Heart right ventricle (tissue), 16 donors: ENCODE measurements around the gene AREL1. TPM values are rescaled to one million over a fixed set of nuclear protein-coding genes. Genes with fewer than 3 reads are reported as not detected.

Experiments used
- ATAC-seq, 8 donors: fragments of 200-7000 bp; cut with Tn5 transposase; one replicate each; pipeline ENCODE4 v1.9.1; 2020; ENCODE audit warnings: mild to moderate bottlenecking in 8 of 8, moderate library complexity in 8 of 8, moderate number of reproducible peaks in 1 of 8
- DNase-seq, 2 donors: peaks; one replicate each; pipeline ENCODE4 v3.0.0-alpha.2; 2020
- H3K27ac ChIP-seq, 10 donors: fragments of 200-600 bp; sonication (generic) in 2 of 10; one replicate each; pipeline versions ENCODE4 v1.5.0 to v1.8.0; 2020 to 2022; ENCODE audit warnings: mild to moderate bottlenecking in 3 of 10
- H3K27me3 ChIP-seq, 7 donors: fragments of 200-600 bp; one replicate each; pipeline ENCODE4 v1.8.0; 2021 to 2022; ENCODE audit warnings: mild to moderate bottlenecking in 2 of 7
- H3K36me3 ChIP-seq, 9 donors: fragments of 200-600 bp; sonication (generic) in 1 of 9; one replicate each; pipeline versions ENCODE4 v1.5.0 to v1.8.0; 2020 to 2022; ENCODE audit warnings: mild to moderate bottlenecking in 2 of 9
- H3K4me1 ChIP-seq, 9 donors: fragments of 200-600 bp; sonication (generic) in 1 of 9; one replicate each; pipeline versions ENCODE4 v1.5.0 to v1.8.0; 2020 to 2022; ENCODE audit warnings: mild to moderate bottlenecking in 4 of 9
- H3K4me3 ChIP-seq, 10 donors: fragments of 200-600 bp; sonication (generic) in 2 of 10; one replicate each; pipeline versions ENCODE4 v1.5.0 to v1.8.0; 2020 to 2022; ENCODE audit warnings: mild to moderate bottlenecking in 7 of 10, moderate library complexity in 2 of 10
- H3K9me3 ChIP-seq, 11 donors: fragments of 200-600 bp in 10 of 11; sonication (generic) in 2 of 11; one replicate each; pipeline versions ENCODE4 v1.5.0 to v1.8.0; 2013 to 2022; ENCODE audit warnings: mild to moderate bottlenecking in 2 of 11, control low read depth in 1 of 11, moderate library complexity in 1 of 11
- WGBS, 2 donors: extraction: QIAGEN DNeasy Blood & Tissue Kit; methylation state at CpG; one replicate each; pipeline ENCODE4 v1.1.7; 2013; ENCODE audit warnings: inconsistent platforms in 1 of 2; 5-methylcytosine and 5-hydroxymethylcytosine counted together
- intact Hi-C, 10 donors: fragments of 100-400 bp; cut with DNase I; formaldehyde crosslinking; loops; one replicate each; pipeline versions ENCODE4 v1.11.1 to v1.14.2; 2022
- polyA plus RNA-seq, 2 donors: library from polyadenylated mRNA; stranded (reverse); fragments of 200-250 nt; gene quantifications; one replicate each; pipeline ENCODE4 v1.2.3, GENCODE V29; 2013
- total RNA-seq, 10 donors: library from RNA; stranded (reverse); fragmentation: NEBNext Ultra II Directional in 3 of 10; extraction: Animal tissue kit (Norgen Biotek cat#: 25700) in 3 of 10; gene quantifications; one replicate each; pipeline versions ENCODE4 v1.2.1 to v1.2.4, GENCODE V29; 2021 to 2023
- TF ChIP-seq, protein P1 (sequence below), 9 donors: fragments of 200-600 bp; sonication (generic) in 2 of 9; IDR thresholded peaks; one replicate each; pipeline versions ENCODE4 v1.5.0 to v1.8.0; 2021 to 2022; ENCODE audit warnings: antibody characterized with exemption in 9 of 9, mild to moderate bottlenecking in 5 of 9, moderate library complexity in 1 of 9
- donor health status: Arrhythmogenic right ventricular cardiomyopathy.
- donor health status: ischemic (EF 13 %, LVEDD 7.1; RV severe dilation, severe dysfunction).
- donor health status: healthy with polysubstance abuse.
- donor health status: DM: no; HTN: yes; CAD: no.
- donor health status: DM: no; HTN: no; CAD: no.
- donor health status: ischemic (EF 25% LVEDD 6.9; RV normal size, moderate dysfunction).
- donor health status: ischemic (EF 25% LVEDD 5.7; RV mildly dilated, moderate dysfunction).
- donor health status: healthy.
- donor health status: DM: yes; HTN: yes; CAD: no.
- donor health status: Ischemic cardiomyopathy.
- donor health status: ischemic (EF 35%, LVEDD 5.7; RV mildly dilated, moderate dysfunction).
- donor health status: nonischemic (EF 11% LVEDD 7.7; RV severe dilation, severe dysfunction).
- donor health status: DM: yes; HTN: yes; CAD: no.
- donor health status: PGD.
- donor health status: ischemic (EF 29% LVEDD 5.4; RV normal size, mild dysfunction).
- donor health status: nonischemic (EF 23%, LVEDD 6.1; RV moderate dilation, normal function).

The AREL1 gene
- total and polyA plus RNA-seq, 12 donors = 8.8 to 27.2 (median 20.7) TPM

DNA sequence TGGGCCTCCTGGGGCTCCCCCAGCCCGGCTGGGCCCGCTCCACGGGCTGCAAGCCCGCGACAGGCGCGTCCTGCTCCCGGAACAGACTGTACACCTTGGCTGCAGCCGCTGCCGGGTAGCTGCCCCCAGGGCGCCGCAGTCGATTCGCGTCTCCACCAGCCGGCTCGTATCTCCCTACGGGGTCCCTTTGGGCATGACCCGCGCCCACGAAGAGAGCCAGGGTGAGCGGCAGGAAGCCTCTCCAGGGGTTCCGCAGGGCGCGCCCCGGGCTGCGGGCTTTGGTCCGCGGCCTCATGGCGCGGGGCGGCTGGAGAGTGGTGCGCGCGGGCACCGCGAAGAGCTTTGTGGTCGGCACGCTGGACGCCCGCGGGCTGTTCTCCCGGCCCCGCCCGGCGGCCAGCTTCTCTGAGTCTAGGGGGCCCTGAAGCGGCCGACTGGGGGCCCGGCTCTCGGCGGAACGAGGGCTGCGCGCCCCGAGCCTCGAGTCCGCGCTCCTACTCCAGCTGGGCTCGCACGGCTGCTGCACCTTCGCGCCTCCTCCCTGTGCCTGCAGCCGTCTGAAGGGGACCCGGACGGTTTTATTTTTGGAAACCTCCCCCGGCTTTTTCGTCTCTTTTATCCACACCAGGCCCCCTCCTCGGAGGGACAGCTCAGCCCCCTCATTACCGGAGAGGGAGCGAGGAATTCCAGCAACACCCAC, 101.1 kb downstream of the AREL1 start, which contains the start of gene LTBP2:
Gene LTBP2 (minus strand): TSS at position 588 of the 700 bp plus-strand sequence. CDS start 293 bp downstream, at position 295.
- Histone ChIP-seq H3K36me3 (no peaks in the 10 kb centered on the region), H3K27ac (peak within 1 kb of the TSS; percentile 28 to 86 (median 70)), H3K9me3 (no peaks in the 10 kb centered on the region), H3K4me3 (peak within 1 kb of the TSS; percentile 47 to 86 (median 68)), H3K27me3 (peaks cover 0 to 43% (median 21%) of the 10 kb centered on the region in 7 donors), H3K4me1 (peaks cover 0 to 59% (median 15%) of the 10 kb centered on the region in 9 donors)
- no peak for DNase-seq
- peak in 7 of 8 donors; percentile 14 to 67 (median 32) for ATAC-seq
- intact Hi-C loops = loop anchor here in 4 of 10 donors (5.0 to 10.0 kb wide), 5 partner anchors 56 to 247 kb away; partner anchors contain the start of genes AREL1 (in 1 of the 4), FCF1 (in 1 of the 4), ISCA2 (in 1 of the 4) and NPC2 (in 1 of the 4)
- TF ChIP-seq, protein P1, sequence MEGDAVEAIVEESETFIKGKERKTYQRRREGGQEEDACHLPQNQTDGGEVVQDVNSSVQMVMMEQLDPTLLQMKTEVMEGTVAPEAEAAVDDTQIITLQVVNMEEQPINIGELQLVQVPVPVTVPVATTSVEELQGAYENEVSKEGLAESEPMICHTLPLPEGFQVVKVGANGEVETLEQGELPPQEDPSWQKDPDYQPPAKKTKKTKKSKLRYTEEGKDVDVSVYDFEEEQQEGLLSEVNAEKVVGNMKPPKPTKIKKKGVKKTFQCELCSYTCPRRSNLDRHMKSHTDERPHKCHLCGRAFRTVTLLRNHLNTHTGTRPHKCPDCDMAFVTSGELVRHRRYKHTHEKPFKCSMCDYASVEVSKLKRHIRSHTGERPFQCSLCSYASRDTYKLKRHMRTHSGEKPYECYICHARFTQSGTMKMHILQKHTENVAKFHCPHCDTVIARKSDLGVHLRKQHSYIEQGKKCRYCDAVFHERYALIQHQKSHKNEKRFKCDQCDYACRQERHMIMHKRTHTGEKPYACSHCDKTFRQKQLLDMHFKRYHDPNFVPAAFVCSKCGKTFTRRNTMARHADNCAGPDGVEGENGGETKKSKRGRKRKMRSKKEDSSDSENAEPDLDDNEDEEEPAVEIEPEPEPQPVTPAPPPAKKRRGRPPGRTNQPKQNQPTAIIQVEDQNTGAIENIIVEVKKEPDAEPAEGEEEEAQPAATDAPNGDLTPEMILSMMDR (IDR thresholded peaks at IDR 0.05) = no peak
- 0 to 1% methylated on average over 70 of the region's 70 CpGs for WGBS, 2 donors

Other genes starting within 250 kb of the AREL1 start
- 100 to 1,000 TPM in 5 of 10 donors, 10 to 100 TPM in 5; 70.0 to 258 (median 96.0) TPM for gene NPC2, start 219.8 kb downstream of the AREL1 start, total RNA-seq
- 100 to 1,000 TPM; 130 to 148 TPM for gene NPC2, start 219.8 kb downstream of the AREL1 start, polyA plus RNA-seq
- gene ISCA2, start 219.3 kb downstream of the AREL1 start, total RNA-seq = 10 to 100 TPM; 32.0 to 44.3 (median 40.3) TPM
- 10 to 100 TPM; 20.6 to 32.1 TPM for gene ISCA2, start 219.3 kb downstream of the AREL1 start, polyA plus RNA-seq
- 10 to 100 TPM in 9 of 10 donors, 1 to 10 TPM in 1; 7.1 to 50.3 (median 18.5) TPM for gene LTBP2, start 100.8 kb downstream of the AREL1 start, total RNA-seq
- 1 to 10 TPM; 3.5 TPM for gene LTBP2, start 100.8 kb downstream of the AREL1 start, polyA plus RNA-seq
- 10 to 100 TPM; 31.7 to 45.5 (median 37.2) TPM for gene FCF1, start 64 bp upstream of the AREL1 start, total RNA-seq
- gene FCF1, start 64 bp upstream of the AREL1 start, polyA plus RNA-seq = 10 to 100 TPM in 1 of 2 donors, 1 to 10 TPM in 1; 3.4 to 20.8 TPM
- gene YLPM1, start 50.2 kb upstream of the AREL1 start, total RNA-seq = 10 to 100 TPM; 25.2 to 45.9 (median 37.9) TPM
- gene YLPM1, start 50.2 kb upstream of the AREL1 start, polyA plus RNA-seq = 10 to 100 TPM in 1 of 2 donors, 1 to 10 TPM in 1; 8.4 to 20.8 TPM
- not detected for gene PROX2, start 163.1 kb upstream of the AREL1 start, total RNA-seq
- gene PROX2, start 163.1 kb upstream of the AREL1 start, polyA plus RNA-seq = not detected
- 100 to 1,000 TPM; 179 to 273 (median 227) TPM for gene DLST, start 168.8 kb upstream of the AREL1 start, total RNA-seq
- gene DLST, start 168.8 kb upstream of the AREL1 start, polyA plus RNA-seq = 10 to 100 TPM; 52.5 to 96.0 TPM
- gene RPS6KL1, start 210.2 kb upstream of the AREL1 start, total RNA-seq = 10 to 100 TPM; 14.5 to 27.0 (median 21.9) TPM
- gene RPS6KL1, start 210.2 kb upstream of the AREL1 start, polyA plus RNA-seq = 10 to 100 TPM; 10.3 to 27.1 TPM
- 10 to 100 TPM in 1 of 10 donors, 1 to 10 TPM in 9; 2.1 to 22.5 (median 6.1) TPM for gene PGF, start 242.5 kb upstream of the AREL1 start, total RNA-seq
- gene PGF, start 242.5 kb upstream of the AREL1 start, polyA plus RNA-seq = 10 to 100 TPM in 1 of 2 donors, 1 to 10 TPM in 1; 6.8 to 12.2 TPM